Panc1 (cell line): ENCODE measurements around the gene PTGFR. TPM values are rescaled to one million over a fixed set of nuclear protein-coding genes. Genes with fewer than 3 reads are reported as not detected.

Experiments used
- total RNA-seq: library from RNA; stranded (reverse); gene quantifications from one replicate; pipeline ENCODE4 v1.2.1, GENCODE V29; 2021; ENCODE audit not compliant: unreplicated experiment

The PTGFR gene
- total RNA-seq, 1 experiment from 2014 or later, result not detected

Other genes with a start within 250 kb of the PTGFR start
- gene IFI44L, start 129.5 kb downstream of the PTGFR start, total RNA-seq, result 0.10 TPM
- gene IFI44, start 158.9 kb downstream of the PTGFR start, total RNA-seq, result 2.0 TPM